OCI-LY1 (cell line): ENCODE measurements around the gene RAD50.

ENCODE experiments used
- H2AFZ ChIP-seq: fragments of 200-600 bp; sonication (generic), shearing (Covaris generic); 2 replicates; pipeline ENCODE4 v1.6.0; 2014; ENCODE audit warnings: antibody characterized with exemption, mild to moderate bottlenecking, low read length
- H3F3A ChIP-seq: fragments of 200-600 bp; sonication (generic), shearing (Covaris generic); 2 replicates; pipeline ENCODE4 v1.6.0; 2014; ENCODE audit warnings: mild to moderate bottlenecking, antibody characterized with exemption, low read length, moderate library complexity; ENCODE audit not compliant: insufficient read depth
- H3K27ac ChIP-seq: fragments of 200-600 bp; sonication (generic); 2 replicates; pipeline ENCODE4 v1.5.1; 2014; ENCODE audit warnings: low read length, mixed run types, mild to moderate bottlenecking, low read depth; ENCODE audit not compliant: poor library complexity, severe bottlenecking
- H3K27me3 ChIP-seq: fragments of 200-600 bp; sonication (generic); 2 replicates; pipeline ENCODE4 v1.6.0; 2014; ENCODE audit warnings: antibody characterized with exemption, mild to moderate bottlenecking, low read length, moderate library complexity; ENCODE audit not compliant: insufficient read depth
- H3K36me3 ChIP-seq: fragments of 200-600 bp; sonication (generic); 2 replicates; pipeline ENCODE4 v1.6.1; 2014; ENCODE audit warnings: mild to moderate bottlenecking, antibody characterized with exemption, low read length, moderate library complexity, mixed read lengths; ENCODE audit not compliant: insufficient read depth
- H3K4me1 ChIP-seq: fragments of 200-600 bp; sonication (generic); 2 replicates; pipeline ENCODE4 v1.5.1; 2014; ENCODE audit warnings: mild to moderate bottlenecking, low read length, moderate library complexity; ENCODE audit not compliant: insufficient read depth, severe bottlenecking
- H3K4me2 ChIP-seq: fragments of 200-600 bp; sonication (generic), shearing (Covaris generic); 2 replicates; pipeline ENCODE4 v1.6.1; 2014; ENCODE audit warnings: low read length
- H3K4me3 ChIP-seq: fragments of 200-600 bp; sonication (generic); 2 replicates; pipeline ENCODE4 v1.5.1; 2014; ENCODE audit warnings: low read length, low read depth, mild to moderate bottlenecking, mixed read lengths; ENCODE audit not compliant: poor library complexity, severe bottlenecking
- H3K79me2 ChIP-seq: fragments of 200-600 bp; shearing (Covaris generic); 2 replicates; pipeline ENCODE4 v1.6.1; 2016; ENCODE audit warnings: mixed run types, low read length, mixed read lengths; ENCODE audit not compliant: insufficient read depth
- H3K9ac ChIP-seq: fragments of 200-600 bp; sonication (generic), shearing (Covaris generic); 2 replicates; pipeline ENCODE4 v1.6.1; 2014; ENCODE audit warnings: mild to moderate bottlenecking, low read length, mixed read lengths
- H3K9me2 ChIP-seq: fragments of 200-600 bp; sonication (generic), shearing (Covaris generic); 2 replicates; pipeline ENCODE4 v1.6.1; 2014; ENCODE audit warnings: low read depth, mild to moderate bottlenecking, low read length, mixed read lengths
- H3K9me3 ChIP-seq: fragments of 200-600 bp; shearing (Covaris generic); 2 replicates; pipeline ENCODE4 v1.6.1; 2014; ENCODE audit warnings: low read length, mixed read lengths
- H4K20me1 ChIP-seq: fragments of 200-600 bp; sonication (generic), shearing (Covaris generic); 2 replicates; pipeline ENCODE4 v1.6.0; 2016; ENCODE audit warnings: mild to moderate bottlenecking, low read length; ENCODE audit not compliant: insufficient read depth
- CTCF ChIP-seq: fragments of 200-600 bp; sonication (generic), shearing (Covaris generic); IDR thresholded peaks from 2 replicates; pipeline ENCODE4 v1.5.1; 2017; ENCODE audit warnings: mild to moderate bottlenecking, antibody characterized with exemption, low read length, moderate library complexity, mixed read lengths
- EZH2 ChIP-seq: fragments of 200-600 bp; sonication (generic), shearing (Covaris generic); IDR thresholded peaks from 2 replicates; pipeline ENCODE4 v1.8.0; 2017; ENCODE audit warnings: borderline replicate concordance, mixed run types, mild to moderate bottlenecking, antibody characterized with exemption, low read length, moderate library complexity, mixed read lengths

Gene RAD50

GRCh38 chr5:132669455-132669820, 112.7 kb downstream of the RAD50 start:
- no peak overlapping the region for H3K27ac ChIP-seq
- H3K36me3 ChIP-seq: no peaks in the 10 kb centered on the region
- H3K9ac ChIP-seq: no peak overlapping the region
- H3K4me1 ChIP-seq: no peaks in the 10 kb centered on the region
- no peak overlapping the region for H3K4me3 ChIP-seq
- TF ChIP-seq CTCF (no peak), EZH2 (no peak)
- no peaks in the 10 kb centered on the region; the same call in 1 of the 2 replicates for H3K27me3 ChIP-seq
- H3K9me2 ChIP-seq: no peaks in the 10 kb centered on the region
- no peaks in the 10 kb centered on the region for H3F3A ChIP-seq
- no peaks in the 10 kb centered on the region for H4K20me1 ChIP-seq
- no peak overlapping the region for H3K4me2 ChIP-seq
- no peaks in the 10 kb centered on the region for H3K9me3 ChIP-seq
- no peak overlapping the region for H2AFZ ChIP-seq
- no peaks in the 10 kb centered on the region for H3K79me2 ChIP-seq

DNA sequence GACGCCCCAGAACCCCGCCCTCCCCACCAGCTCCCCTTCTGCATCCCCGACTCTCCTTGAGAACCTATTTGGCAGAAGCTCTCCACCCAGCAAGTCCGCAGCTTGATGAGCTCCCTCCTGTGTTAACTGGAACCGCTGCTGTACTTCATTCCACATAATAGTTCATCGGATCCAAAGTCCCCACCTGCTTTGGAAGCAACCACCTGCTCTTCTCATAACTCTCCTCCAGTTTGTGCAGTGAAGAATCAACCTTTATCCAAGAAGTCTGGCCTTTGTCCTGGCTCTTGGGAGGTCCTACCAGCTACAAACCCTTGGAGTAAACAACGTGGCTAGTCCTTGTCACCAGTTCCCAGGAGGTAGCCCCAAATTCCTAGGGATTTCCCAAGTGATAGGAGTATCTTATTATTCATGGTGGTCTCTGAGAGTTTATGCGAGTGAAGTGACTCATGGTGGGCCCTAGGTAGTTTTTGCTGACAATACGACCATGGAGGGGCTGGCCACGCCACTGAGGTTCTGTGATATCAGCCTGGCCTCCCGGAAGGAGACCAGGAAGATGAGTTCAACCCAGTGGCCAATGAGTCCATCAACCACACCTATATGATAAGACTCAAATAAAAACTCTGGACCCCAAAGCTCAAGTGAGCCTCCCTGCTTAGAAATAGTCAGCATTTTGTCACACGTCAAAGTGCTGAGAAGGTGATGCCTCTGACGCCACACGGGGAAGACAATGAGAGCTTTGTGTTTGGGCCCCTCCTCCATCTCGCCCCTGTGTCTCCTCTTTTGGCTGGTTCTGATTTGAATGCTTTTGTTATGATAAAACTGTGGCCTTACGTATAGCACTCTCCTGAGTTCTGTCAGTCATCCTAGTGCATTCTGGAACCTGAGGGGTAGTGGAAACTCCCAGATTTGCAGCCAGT, 113.4 kb downstream of the RAD50 start:
- Histone ChIP-seq H3K27ac (no peak overlapping the region), H3K36me3 (no peaks in the 10 kb centered on the region), H3K9me3 (no peaks in the 10 kb centered on the region), H3F3A (no peaks in the 10 kb centered on the region), H3K27me3 (no peaks in the 10 kb centered on the region; the same call in 1 of the 2 replicates), H4K20me1 (no peaks in the 10 kb centered on the region), H3K9me2 (no peaks in the 10 kb centered on the region), H3K4me2 (no peak overlapping the region), H3K79me2 (no peaks in the 10 kb centered on the region), H2AFZ (no peak overlapping the region), H3K4me3 (no peak overlapping the region), H3K9ac (no peak overlapping the region), H3K4me1 (no peaks in the 10 kb centered on the region)
- TF ChIP-seq EZH2 (no peak), CTCF (no peak)

- Histone ChIP-seq H3K79me2 (no peaks in the 10 kb centered on the region), H3K4me1 (no peaks in the 10 kb centered on the region), H3F3A (no peaks in the 10 kb centered on the region), H3K9ac (no peak overlapping the region), H3K9me3 (no peaks in the 10 kb centered on the region), H2AFZ (no peak overlapping the region), H3K36me3 (no peaks in the 10 kb centered on the region), H3K27ac (no peak overlapping the region), H3K27me3 (no peaks in the 10 kb centered on the region; the same call in 1 of the 2 replicates), H4K20me1 (no peaks in the 10 kb centered on the region), H3K4me3 (no peak overlapping the region), H3K9me2 (no peaks in the 10 kb centered on the region), H3K4me2 (no peak overlapping the region)
- no peak for TF ChIP-seq EZH2
- TF ChIP-seq CTCF: no peak
Observed at GRCh38 chr5:132671000-132671399, 114.2 kb downstream of the RAD50 start.
